Stimulated activated CD8-positive, alpha-beta memory T cell treated with anti-CD3 and anti-CD28 coated beads, Interleukin-7, amount 100 ng/mL, for 48 hours (primary cell): ENCODE data around the gene NEURL1.
"Not testable (repeated sequence)": the region's sequence is repeated elsewhere in the genome, so short reads cannot be mapped to it uniquely, and the experiment has no call there.

Experiments used
- DNase-seq, 2 donors: peaks; one replicate each; pipeline ENCODE4 v3.0.0-alpha.2; 2020; ENCODE audit warnings: low read depth in 1 of 2; ENCODE audit errors: extremely low read depth in 1 of 2

The NEURL1 gene

GRCh38 chr10:103493916-103494877 is 692 bp downstream of the NEURL1 start:
- DNase-seq: no peak

GRCh38 chr10:103495321-103495720 is 1.8 kb downstream of the NEURL1 start:
- DNase-seq: no peak

GRCh38 chr10:103497161-103497915 is 3.8 kb downstream of the NEURL1 start:
- no peak for DNase-seq

- DNase-seq: no peak
Observed at GRCh38 chr10:103498936-103499638, 5.6 kb downstream of the NEURL1 start.

- DNase-seq: no peak
Observed at GRCh38 chr10:103499881-103500280, 6.4 kb downstream of the NEURL1 start.

- no peak for DNase-seq
Observed at GRCh38 chr10:103500481-103500880, 7.0 kb downstream of the NEURL1 start.

GRCh38 chr10:103501186-103501585 is 7.7 kb downstream of the NEURL1 start:
- no peak for DNase-seq

GRCh38 chr10:103502849-103503660 is 9.6 kb downstream of the NEURL1 start:
- no peak for DNase-seq

- not testable (repeated sequence) for DNase-seq
Observed at GRCh38 chr10:103503777-103504176, 10.3 kb downstream of the NEURL1 start.

- peak in 1 of 2 donors; percentile 57 for DNase-seq
Observed at GRCh38 chr10:103504181-103504783, 10.8 kb downstream of the NEURL1 start.

GRCh38 chr10:103506061-103506460 is 12.6 kb downstream of the NEURL1 start:
- no peak for DNase-seq

- DNase-seq: no peak
Observed at GRCh38 chr10:103507235-103508191, 14.0 kb downstream of the NEURL1 start.

GRCh38 chr10:103510046-103510685 is 16.7 kb downstream of the NEURL1 start:
- no peak for DNase-seq

GRCh38 chr10:103510791-103511752 is 17.6 kb downstream of the NEURL1 start:
- no peak for DNase-seq

- DNase-seq: no peak
Observed at GRCh38 chr10:103512166-103512565, 18.7 kb downstream of the NEURL1 start.

GRCh38 chr10:103512591-103513379 is 19.3 kb downstream of the NEURL1 start:
- DNase-seq: no peak
